Measurements from ENCODE around the gene KIF27. TPM values are rescaled to one million over a fixed set of nuclear protein-coding genes. Genes with fewer than 3 reads are reported as not detected.

Gene KIF27
- total and polyA plus RNA-seq, 4 donors: 0.55 to 5.1 (median 1.6) TPM

- H3K27ac ChIP-seq (ENCODE audit: low read depth in 1 of 2, low read length in 2 of 2): peak overlapping the region; percentile 9 to 47
- whole genome bisulfite sequencing: 23% methylated on average over 3 of the region's 3 CpGs
- no peaks in the 10 kb centered on the region for H3K27me3 ChIP-seq (ENCODE audit: control insufficient read depth in 4 of 4, insufficient read depth in 4 of 4, low read length in 3 of 4)
- TF ChIP-seq YY1 (IDR thresholded peaks at IDR 0.05): peak; percentile 39
- no peak for TF ChIP-seq GABPA (IDR thresholded peaks at IDR 0.05 in 1 of 2, conservative IDR thresholded peaks at IDR 0.05 in 1 of 2)
- no peak for TF ChIP-seq EGR1 (IDR thresholded peaks at IDR 0.05; ENCODE audit: low read depth in 2 of 2)
- TF ChIP-seq SP1 (IDR thresholded peaks at IDR 0.05): peak; percentile 55
- peak; percentile 52 for TF ChIP-seq MAX (IDR thresholded peaks at IDR 0.05)
- no peak for TF ChIP-seq CTCF (IDR thresholded peaks at IDR 0.05; ENCODE audit: low read depth, low read length, missing input control)
- no peak for TF ChIP-seq FOXA1 (IDR thresholded peaks at IDR 0.05)
- peak; percentile 39 to 86 for TF ChIP-seq RXRA (IDR thresholded peaks at IDR 0.05)
- no peak for TF ChIP-seq FOXA2 (IDR thresholded peaks at IDR 0.05)
- TF ChIP-seq HNF4A (conservative IDR thresholded peaks at IDR 0.05): peak; percentile 14 to 65
- peak; percentile 30 for TF ChIP-seq HNF4G (IDR thresholded peaks at IDR 0.05)
- TF ChIP-seq RAD21 (IDR thresholded peaks at IDR 0.05): no peak
- TF ChIP-seq TAF1 (conservative IDR thresholded peaks at IDR 0.05): no peak
- TF ChIP-seq JUND (IDR thresholded peaks at IDR 0.05): peak in 1 of 2 donors; percentile 31
- TF ChIP-seq REST (IDR thresholded peaks at IDR 0.05): peak; percentile 20
- TF ChIP-seq ATF3 (IDR thresholded peaks at IDR 0.05): no peak
- no peak for TF ChIP-seq NR2F2 (IDR thresholded peaks at IDR 0.05)
- no peak for TF ChIP-seq ZBTB33 (IDR thresholded peaks at IDR 0.05)
- no peak for DNase-seq (ENCODE audit: low spot score)
- H3K9me3 ChIP-seq (ENCODE audit: control insufficient read depth in 4 of 4, low read length in 3 of 4): no peaks in the 10 kb centered on the region
- H3K36me3 ChIP-seq (ENCODE audit: control insufficient read depth in 4 of 4, insufficient read depth in 3 of 4, low read depth in 1 of 4, low read length in 3 of 4): peaks cover 0 to 10% (median 5%) of the 10 kb centered on the region in 4 donors
- peaks cover 4 to 16% (median 10%) of the 10 kb centered on the region in 4 donors for H3K4me1 ChIP-seq (ENCODE audit: control insufficient read depth in 4 of 4, insufficient read depth in 4 of 4, low read length in 3 of 4)
- H3K9ac ChIP-seq (ENCODE audit: low read depth in 1 of 2, low read length in 2 of 2): no peak overlapping the region
- no peak overlapping the region for H3K4me3 ChIP-seq (ENCODE audit: low read depth in 1 of 3, low read length in 3 of 3)
Observed at GRCh38 chr9:83962165-83962564, 40.9 kb upstream of the KIF27 start.

Data from liver (tissue), 9 donors.